ENCODE data around the gene TMEM174.
A peak's percentile ranks its signal among the peaks of the same experiment; 100 is the strongest.

Gene TMEM174

DNA sequence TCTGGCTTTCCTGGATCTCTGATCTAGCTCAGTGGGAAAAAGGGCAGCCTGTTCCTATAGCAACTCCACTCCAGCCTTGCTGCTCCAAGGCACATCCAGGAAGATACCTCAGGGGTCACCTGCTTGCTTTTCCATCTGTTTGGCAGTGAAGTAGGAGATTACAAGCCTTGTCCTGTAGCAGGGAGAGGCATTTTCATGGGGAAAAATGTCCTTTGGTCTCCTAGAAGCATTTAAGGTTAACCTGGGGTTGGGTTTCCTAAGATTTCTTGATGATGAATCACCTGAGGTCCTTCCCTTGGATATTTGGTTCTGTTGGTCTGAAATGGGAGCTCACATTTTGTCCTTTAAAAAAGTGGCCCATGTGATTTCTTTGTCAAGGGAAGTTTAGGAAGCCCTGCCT, 1.5 kb upstream of the TMEM174 start:
- peaks cover 18% of the 10 kb centered on the region for H3K27me3 Mint-ChIP-seq (ENCODE audit: low read depth)
- TF ChIP-seq, protein P1, sequence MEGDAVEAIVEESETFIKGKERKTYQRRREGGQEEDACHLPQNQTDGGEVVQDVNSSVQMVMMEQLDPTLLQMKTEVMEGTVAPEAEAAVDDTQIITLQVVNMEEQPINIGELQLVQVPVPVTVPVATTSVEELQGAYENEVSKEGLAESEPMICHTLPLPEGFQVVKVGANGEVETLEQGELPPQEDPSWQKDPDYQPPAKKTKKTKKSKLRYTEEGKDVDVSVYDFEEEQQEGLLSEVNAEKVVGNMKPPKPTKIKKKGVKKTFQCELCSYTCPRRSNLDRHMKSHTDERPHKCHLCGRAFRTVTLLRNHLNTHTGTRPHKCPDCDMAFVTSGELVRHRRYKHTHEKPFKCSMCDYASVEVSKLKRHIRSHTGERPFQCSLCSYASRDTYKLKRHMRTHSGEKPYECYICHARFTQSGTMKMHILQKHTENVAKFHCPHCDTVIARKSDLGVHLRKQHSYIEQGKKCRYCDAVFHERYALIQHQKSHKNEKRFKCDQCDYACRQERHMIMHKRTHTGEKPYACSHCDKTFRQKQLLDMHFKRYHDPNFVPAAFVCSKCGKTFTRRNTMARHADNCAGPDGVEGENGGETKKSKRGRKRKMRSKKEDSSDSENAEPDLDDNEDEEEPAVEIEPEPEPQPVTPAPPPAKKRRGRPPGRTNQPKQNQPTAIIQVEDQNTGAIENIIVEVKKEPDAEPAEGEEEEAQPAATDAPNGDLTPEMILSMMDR (IDR thresholded peaks at IDR 0.05; ENCODE audit: unreplicated experiment in 3 of 3): no peak
- H3K4me1 Mint-ChIP-seq: peaks cover 11% of the 10 kb centered on the region
- no peaks in the 10 kb centered on the region for H3K36me3 Mint-ChIP-seq (ENCODE audit: low read depth)
- no peak overlapping the region for H3K27ac Mint-ChIP-seq
- no peak overlapping the region for H3K4me3 Mint-ChIP-seq
- peaks cover 4% of the 10 kb centered on the region for H3K9me3 Mint-ChIP-seq

DNA sequence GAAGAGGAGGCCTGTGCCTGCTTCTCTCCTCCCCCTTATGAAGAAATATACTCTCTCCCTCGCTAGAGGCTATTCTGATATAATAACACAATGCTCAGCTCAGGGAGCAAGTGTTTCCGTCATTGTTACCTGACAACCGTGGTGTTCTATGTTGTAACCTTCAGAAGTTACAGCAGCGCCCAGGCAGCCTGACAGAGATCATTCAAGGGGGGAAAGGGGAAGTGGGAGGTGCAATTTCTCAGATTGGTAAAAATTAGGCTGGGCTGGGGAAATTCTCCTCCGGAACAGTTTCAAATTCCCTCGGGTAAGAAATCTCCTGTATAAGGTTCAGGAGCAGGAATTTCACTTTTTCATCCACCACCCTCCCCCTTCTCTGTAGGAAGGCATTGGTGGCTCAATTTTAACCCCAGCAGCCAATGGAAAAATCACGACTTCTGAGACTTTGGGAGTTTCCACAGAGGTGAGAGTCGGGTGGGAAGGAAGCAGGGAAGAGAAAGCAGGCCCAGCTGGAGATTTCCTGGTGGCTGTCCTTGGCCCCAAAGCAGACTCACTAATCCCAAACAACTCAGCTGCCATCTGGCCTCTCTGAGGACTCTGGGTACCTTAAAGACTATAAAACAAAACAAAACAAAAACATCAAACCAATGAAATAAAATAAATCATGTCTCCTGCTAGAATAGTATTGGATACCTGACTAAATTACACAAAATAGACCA, 1.3 kb downstream of the TMEM174 start:
- no peak overlapping the region for H3K4me3 Mint-ChIP-seq
- H3K27ac Mint-ChIP-seq: peak overlapping the region in 2 of 3 experiments; percentile 10 to 68
- TF ChIP-seq, protein P1 (IDR thresholded peaks at IDR 0.05; ENCODE audit: unreplicated experiment in 3 of 3): no peak
- H3K4me1 Mint-ChIP-seq: peaks cover 16% of the 10 kb centered on the region
- no peaks in the 10 kb centered on the region for H3K36me3 Mint-ChIP-seq (ENCODE audit: low read depth)
- peaks cover 4% of the 10 kb centered on the region for H3K9me3 Mint-ChIP-seq
- H3K27me3 Mint-ChIP-seq (ENCODE audit: low read depth): peaks cover 11% of the 10 kb centered on the region

DNA sequence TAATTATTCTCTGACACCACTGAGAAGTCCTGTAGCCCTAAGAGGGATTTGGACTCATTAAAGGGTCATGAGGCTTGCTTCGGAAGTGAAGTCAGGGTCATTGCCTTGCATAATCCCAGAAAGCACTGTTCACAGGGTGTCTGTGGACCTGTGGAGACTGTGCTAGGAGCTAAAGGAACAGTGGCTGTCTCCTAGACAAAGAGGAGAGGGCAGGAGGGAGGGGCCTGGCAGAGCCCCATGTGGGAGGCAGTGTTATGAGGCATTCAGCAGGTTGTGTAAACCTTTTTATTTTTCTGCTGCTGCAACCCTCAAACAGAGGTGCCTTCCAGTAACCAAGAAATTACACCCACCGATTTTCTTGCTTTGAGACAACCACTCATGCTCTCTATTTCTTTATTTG, 3.3 kb downstream of the TMEM174 start:
- Mint-ChIP-seq H3K4me3 (no peak overlapping the region), H3K4me1 (peaks cover 29% of the 10 kb centered on the region), H3K9me3 (no peaks in the 10 kb centered on the region), H3K27me3 (ENCODE audit: low read depth) (peaks cover 11% of the 10 kb centered on the region), H3K36me3 (ENCODE audit: low read depth) (no peaks in the 10 kb centered on the region), H3K27ac (no peak overlapping the region)
- TF ChIP-seq, protein P1 (IDR thresholded peaks at IDR 0.05; ENCODE audit: unreplicated experiment in 3 of 3): no peak

DNA sequence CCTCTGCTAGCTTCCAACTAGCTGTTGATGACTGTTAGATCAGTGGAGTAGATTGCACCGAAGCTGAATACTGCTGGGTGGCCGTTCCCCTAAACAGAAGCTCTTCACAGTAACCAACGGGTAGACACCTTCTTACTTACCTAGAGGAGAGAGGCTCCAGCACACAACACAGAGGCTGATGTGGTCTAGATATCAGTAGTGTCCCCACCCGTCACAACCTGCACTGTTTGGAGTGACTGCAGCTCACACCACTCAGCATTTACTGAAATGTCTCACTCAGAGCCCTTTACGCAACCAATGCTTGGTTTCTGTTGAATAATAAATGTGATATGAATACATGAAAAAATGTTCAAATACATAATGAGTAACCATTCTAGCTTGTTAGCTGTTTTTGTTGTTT, 5.3 kb downstream of the TMEM174 start:
- Mint-ChIP-seq H3K27me3 (ENCODE audit: low read depth) (peaks cover 11% of the 10 kb centered on the region), H3K4me1 (peaks cover 46% of the 10 kb centered on the region), H3K4me3 (no peak overlapping the region)

DNA sequence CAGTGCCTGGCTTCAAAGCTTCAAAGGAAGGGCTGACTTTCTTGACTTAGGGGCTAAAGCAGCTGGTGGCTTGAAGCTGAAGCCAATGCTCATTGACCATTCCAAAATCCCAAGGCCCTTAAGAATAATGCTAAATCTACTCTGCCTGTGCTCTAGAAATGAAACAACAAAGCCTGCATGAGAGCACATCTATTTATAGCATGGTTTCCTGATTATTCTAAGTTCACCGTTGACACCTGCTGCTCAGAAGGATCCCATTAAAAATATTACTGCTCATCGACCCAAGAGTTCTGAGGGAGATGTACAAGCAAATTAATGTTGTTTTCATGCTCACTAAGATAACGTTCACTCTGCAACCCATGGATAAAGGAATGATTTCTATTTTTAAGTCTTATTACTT, 6.7 kb downstream of the TMEM174 start:
- Mint-ChIP-seq H3K27ac (peak overlapping the region in 1 of 3 experiments; percentile 15), H3K36me3 (ENCODE audit: low read depth) (peaks cover 4% of the 10 kb centered on the region), H3K27me3 (ENCODE audit: low read depth) (peaks cover 11% of the 10 kb centered on the region), H3K9me3 (peaks cover 4% of the 10 kb centered on the region), H3K4me3 (no peak overlapping the region), H3K4me1 (peaks cover 44% of the 10 kb centered on the region)
- TF ChIP-seq, protein P1 (IDR thresholded peaks at IDR 0.05; ENCODE audit: unreplicated experiment in 3 of 3): no peak

More for the DNA sequence above, 5.3 kb downstream of the TMEM174 start:
- H3K27ac Mint-ChIP-seq: no peak overlapping the region
- TF ChIP-seq, protein P1 (IDR thresholded peaks at IDR 0.05; ENCODE audit: unreplicated experiment in 3 of 3): no peak
- no peaks in the 10 kb centered on the region for H3K36me3 Mint-ChIP-seq (ENCODE audit: low read depth)
- H3K9me3 Mint-ChIP-seq: no peaks in the 10 kb centered on the region

DNA sequence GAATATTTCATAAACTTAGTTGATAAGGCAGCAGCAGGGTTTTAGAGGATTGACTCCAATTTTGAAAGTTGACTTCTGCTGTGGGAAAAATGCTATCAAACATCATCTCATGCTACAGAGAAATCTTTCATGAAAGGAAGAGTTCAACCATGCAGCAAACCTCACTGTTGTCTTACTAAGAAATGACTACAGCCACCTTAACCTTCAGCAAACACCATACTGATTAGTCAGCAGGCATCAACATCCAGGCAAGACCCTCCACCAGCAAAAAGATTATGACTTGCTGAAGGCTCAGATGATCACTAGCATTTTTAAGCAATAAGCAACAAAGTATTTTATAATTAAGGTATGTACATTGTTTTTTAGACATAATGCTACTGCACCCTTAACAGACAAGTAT, 7.6 kb downstream of the TMEM174 start:
- Mint-ChIP-seq H3K4me1 (peaks cover 43% of the 10 kb centered on the region), H3K36me3 (ENCODE audit: low read depth) (peaks cover 7% of the 10 kb centered on the region), H3K27ac (peak overlapping the region in 1 of 3 experiments; percentile 40), H3K9me3 (peaks cover 4% of the 10 kb centered on the region), H3K27me3 (ENCODE audit: low read depth) (peaks cover 9% of the 10 kb centered on the region), H3K4me3 (peak overlapping the region in 1 of 3 experiments; percentile 12)
- TF ChIP-seq, protein P1 (IDR thresholded peaks at IDR 0.05; ENCODE audit: unreplicated experiment in 3 of 3): no peak
